Lower leg skin (tissue), 3 donors: ENCODE measurements around the gene SRP14.
"Not testable (repeated sequence)": the region's sequence is repeated elsewhere in the genome, so short reads cannot be mapped to it uniquely, and the experiment has no call there.

Source experiments
- CTCF ChIP-seq, 3 donors: fragments of 450-650 bp; IDR thresholded peaks; one replicate each; pipeline ENCODE4 v1.5.1; 2016; ENCODE audit warnings: antibody characterized with exemption in 3 of 3, mild to moderate bottlenecking in 3 of 3, moderate library complexity in 2 of 3
- POLR2A ChIP-seq, 2 donors: fragments of 450-650 bp; IDR thresholded peaks; one replicate each; pipeline ENCODE4 v1.6.1; 2016 to 2017; ENCODE audit warnings: antibody characterized with exemption in 2 of 2, mild to moderate bottlenecking in 1 of 2, moderate library complexity in 1 of 2

- not testable (repeated sequence) for TF ChIP-seq CTCF, POLR2A (IDR thresholded peaks at IDR 0.05)
These were observed 25.6 kb downstream of the SRP14 start for GRCh38 chr15:40013372-40013771.
